K562 (cell line): ENCODE data around the gene WARS2. TPM values are rescaled to one million over a fixed set of nuclear protein-coding genes. Genes with fewer than 3 reads are reported as not detected.

ENCODE experiments used
- CREBBP ChIP-seq: IDR thresholded peaks from one replicate; pipeline ENCODE4 v1.6.1; 2012; ENCODE audit warnings: low read depth, mild to moderate bottlenecking, control low read depth, inconsistent platforms, low read length
- HDAC6 ChIP-seq: IDR thresholded peaks from 2 replicates; pipeline ENCODE4 v1.6.1; 2012; ENCODE audit warnings: low read depth, mild to moderate bottlenecking, control low read depth, inconsistent platforms, low read length, moderate library complexity
- KLF1 ChIP-seq: fragments of 450-650 bp; IDR thresholded peaks from 2 replicates; pipeline ENCODE4 v1.6.1; 2016; ENCODE audit warnings: missing genetic modification characterization, missing compliant biosample characterization
- NCOA1 ChIP-seq: fragments of 450-650 bp; IDR thresholded peaks from 2 replicates; pipeline ENCODE4 v1.6.1; 2016; ENCODE audit warnings: low read depth
- NFRKB ChIP-seq: fragments of 450-650 bp; IDR thresholded peaks from 2 replicates; pipeline ENCODE4 v1.6.1; 2016; ENCODE audit warnings: low read depth
- POLR2G ChIP-seq: fragments of 200-400 bp; formaldehyde crosslinking; IDR thresholded peaks from 2 replicates; pipeline ENCODE4 v1.6.1; 2017; ENCODE audit warnings: low read depth, mild to moderate bottlenecking, antibody characterized with exemption, low read length, moderate library complexity
- RFX5 ChIP-seq: IDR thresholded peaks from 2 replicates; pipeline ENCODE4 v1.6.1; 2011; ENCODE audit warnings: low read depth, mild to moderate bottlenecking, improper control_type of control experiment, low read length
- TARDBP ChIP-seq: fragments of 450-650 bp; IDR thresholded peaks from 2 replicates; pipeline ENCODE4 v1.6.1; 2016
- TCF7 ChIP-seq: sonication (generic); IDR thresholded peaks from 2 replicates; pipeline ENCODE4 v1.6.1; 2016; ENCODE audit warnings: antibody characterized with exemption, borderline replicate concordance
- ZBTB1 ChIP-seq: sonication (generic); formaldehyde crosslinking; IDR thresholded peaks from 2 replicates; pipeline ENCODE4 v1.8.1; 2023; ENCODE audit warnings: missing genetic modification reagents, low read depth, mild to moderate bottlenecking, borderline replicate concordance
- ZEB2 ChIP-seq: fragments of 450-650 bp; IDR thresholded peaks from 2 replicates; pipeline ENCODE4 v1.6.1; 2016
- ZNF316 ChIP-seq: fragments of 450-650 bp; IDR thresholded peaks from 2 replicates; pipeline ENCODE4 v1.6.1; 2016
- ZZZ3 ChIP-seq: fragments of 450-650 bp; IDR thresholded peaks from 2 replicates; pipeline ENCODE4 v1.6.1; 2016; ENCODE audit warnings: antibody characterized with exemption, mild to moderate bottlenecking, moderate library complexity
- polyA plus RNA-seq, 8 experiments: library from polyadenylated mRNA; depleted of rRNA in 4 of 8; stranded (reverse) in 5 of 8; unstranded in 3 of 8; fragments of >200 nt; fragmentation: Nextera tagmentation in 2 of 8; fragmentation: Illumina TruSeq in 1 of 8; extraction: Ambion mirVana in 2 of 8; extraction: Trizol in 1 of 8; gene quantifications; 2 replicates each; pipeline versions ENCODE4 v1.2.1 to v1.2.3, GENCODE V29; 2011 to 2014; ENCODE audit warnings: inconsistent platforms in 1 of 8, missing spikeins in 1 of 8
- total RNA-seq, 7 experiments: library from RNA; depleted of rRNA in 6 of 7; stranded (reverse); fragments of >200 nt in 6 of 7; fragmentation: Illumina TruSeq in 2 of 7; extraction: Trizol in 2 of 7; gene quantifications; 2 replicates each; pipeline versions ENCODE4 v1.2.1 to v1.2.3, GENCODE V29; 2011 to 2021; ENCODE audit warnings: low replicate concordance in 1 of 7
- TF ChIP-seq, protein P1 (sequence below): fragments of 450-650 bp; IDR thresholded peaks from 2 replicates; pipeline ENCODE4 v1.6.1; 2016; ENCODE audit warnings: mild to moderate bottlenecking, moderate library complexity
- TF ChIP-seq, protein P2 (sequence below), 2 experiments: fragments of 450-650 bp in 1 of 2; sonication (generic) in 1 of 2; formaldehyde crosslinking in 1 of 2; IDR thresholded peaks in 1 of 2; conservative IDR thresholded peaks in 1 of 2; 2 replicates each; pipeline versions ENCODE4 v1.6.1 to v1.8.1; 2016 to 2023; ENCODE audit warnings: mild to moderate bottlenecking in 2 of 2, moderate library complexity in 2 of 2, inconsistent platforms in 1 of 2, missing genetic modification reagents in 1 of 2

The WARS2 gene
- total and polyA plus RNA-seq, 9 of the 15 experiments (the other 6 are each of a cell fraction or from before 2014, with no cell fraction given) = 5.7 to 18.0 (median 16.9) TPM

DNA sequence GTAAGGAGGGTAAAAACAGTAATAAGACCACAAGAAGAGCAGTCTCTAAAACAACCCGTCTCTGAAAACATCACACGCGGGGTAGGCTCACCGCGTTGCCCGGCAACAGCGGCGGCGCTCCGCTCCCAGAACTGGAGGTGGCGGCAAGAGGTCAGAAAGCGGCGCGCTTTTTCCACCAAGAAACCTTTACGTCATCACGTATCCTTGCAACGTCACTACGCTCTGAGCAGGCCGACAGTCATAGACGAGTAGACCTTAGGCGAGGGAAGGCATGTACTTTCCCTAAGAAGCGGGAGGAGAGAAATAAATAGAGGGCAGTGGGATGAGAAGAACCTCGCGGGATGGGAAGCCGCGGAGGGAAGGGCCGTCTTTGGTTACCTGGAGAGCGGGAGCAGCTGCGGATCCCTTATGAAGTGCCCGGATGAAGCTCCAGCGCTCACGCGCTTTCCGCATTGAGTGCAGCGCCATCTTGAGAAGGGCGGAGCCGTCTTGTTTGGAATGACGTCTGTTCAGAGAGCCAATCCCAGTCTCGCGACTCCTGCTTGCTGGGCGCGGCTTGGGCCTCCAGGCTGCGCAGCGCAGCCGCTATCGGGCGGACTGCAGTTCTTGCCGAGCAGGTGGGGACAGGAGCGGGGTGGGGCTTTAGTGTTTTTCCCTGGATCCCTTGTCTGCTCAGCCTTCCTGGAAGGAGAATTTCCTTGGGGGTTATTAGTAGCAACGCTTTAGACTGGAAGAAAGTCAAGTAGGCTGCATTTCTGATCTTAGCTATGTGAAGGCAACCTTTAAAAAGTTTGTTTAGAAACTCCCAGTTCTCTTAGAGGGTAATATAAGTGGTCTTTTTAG is at the start of gene WARS2 (continued):
- TF ChIP-seq RFX5 (peak; percentile 45; the same call in 1 of the 2 replicates), POLR2G (peak; percentile 99), HDAC6 (no peak), ZEB2 (0 out of 2 replicates have a peak, but pooled peaks have one; percentile 12), CREBBP (no peak), NCOA1 (peak; percentile 90), KLF1 (tag) (peak; percentile 79), ZBTB1 (no peak), ZNF316 (peak; percentile 74), ZZZ3 (peak; percentile 95), TARDBP (peak; percentile 80), TCF7 (no peak), NFRKB (peak; percentile 96)
- TF ChIP-seq, protein P1, sequence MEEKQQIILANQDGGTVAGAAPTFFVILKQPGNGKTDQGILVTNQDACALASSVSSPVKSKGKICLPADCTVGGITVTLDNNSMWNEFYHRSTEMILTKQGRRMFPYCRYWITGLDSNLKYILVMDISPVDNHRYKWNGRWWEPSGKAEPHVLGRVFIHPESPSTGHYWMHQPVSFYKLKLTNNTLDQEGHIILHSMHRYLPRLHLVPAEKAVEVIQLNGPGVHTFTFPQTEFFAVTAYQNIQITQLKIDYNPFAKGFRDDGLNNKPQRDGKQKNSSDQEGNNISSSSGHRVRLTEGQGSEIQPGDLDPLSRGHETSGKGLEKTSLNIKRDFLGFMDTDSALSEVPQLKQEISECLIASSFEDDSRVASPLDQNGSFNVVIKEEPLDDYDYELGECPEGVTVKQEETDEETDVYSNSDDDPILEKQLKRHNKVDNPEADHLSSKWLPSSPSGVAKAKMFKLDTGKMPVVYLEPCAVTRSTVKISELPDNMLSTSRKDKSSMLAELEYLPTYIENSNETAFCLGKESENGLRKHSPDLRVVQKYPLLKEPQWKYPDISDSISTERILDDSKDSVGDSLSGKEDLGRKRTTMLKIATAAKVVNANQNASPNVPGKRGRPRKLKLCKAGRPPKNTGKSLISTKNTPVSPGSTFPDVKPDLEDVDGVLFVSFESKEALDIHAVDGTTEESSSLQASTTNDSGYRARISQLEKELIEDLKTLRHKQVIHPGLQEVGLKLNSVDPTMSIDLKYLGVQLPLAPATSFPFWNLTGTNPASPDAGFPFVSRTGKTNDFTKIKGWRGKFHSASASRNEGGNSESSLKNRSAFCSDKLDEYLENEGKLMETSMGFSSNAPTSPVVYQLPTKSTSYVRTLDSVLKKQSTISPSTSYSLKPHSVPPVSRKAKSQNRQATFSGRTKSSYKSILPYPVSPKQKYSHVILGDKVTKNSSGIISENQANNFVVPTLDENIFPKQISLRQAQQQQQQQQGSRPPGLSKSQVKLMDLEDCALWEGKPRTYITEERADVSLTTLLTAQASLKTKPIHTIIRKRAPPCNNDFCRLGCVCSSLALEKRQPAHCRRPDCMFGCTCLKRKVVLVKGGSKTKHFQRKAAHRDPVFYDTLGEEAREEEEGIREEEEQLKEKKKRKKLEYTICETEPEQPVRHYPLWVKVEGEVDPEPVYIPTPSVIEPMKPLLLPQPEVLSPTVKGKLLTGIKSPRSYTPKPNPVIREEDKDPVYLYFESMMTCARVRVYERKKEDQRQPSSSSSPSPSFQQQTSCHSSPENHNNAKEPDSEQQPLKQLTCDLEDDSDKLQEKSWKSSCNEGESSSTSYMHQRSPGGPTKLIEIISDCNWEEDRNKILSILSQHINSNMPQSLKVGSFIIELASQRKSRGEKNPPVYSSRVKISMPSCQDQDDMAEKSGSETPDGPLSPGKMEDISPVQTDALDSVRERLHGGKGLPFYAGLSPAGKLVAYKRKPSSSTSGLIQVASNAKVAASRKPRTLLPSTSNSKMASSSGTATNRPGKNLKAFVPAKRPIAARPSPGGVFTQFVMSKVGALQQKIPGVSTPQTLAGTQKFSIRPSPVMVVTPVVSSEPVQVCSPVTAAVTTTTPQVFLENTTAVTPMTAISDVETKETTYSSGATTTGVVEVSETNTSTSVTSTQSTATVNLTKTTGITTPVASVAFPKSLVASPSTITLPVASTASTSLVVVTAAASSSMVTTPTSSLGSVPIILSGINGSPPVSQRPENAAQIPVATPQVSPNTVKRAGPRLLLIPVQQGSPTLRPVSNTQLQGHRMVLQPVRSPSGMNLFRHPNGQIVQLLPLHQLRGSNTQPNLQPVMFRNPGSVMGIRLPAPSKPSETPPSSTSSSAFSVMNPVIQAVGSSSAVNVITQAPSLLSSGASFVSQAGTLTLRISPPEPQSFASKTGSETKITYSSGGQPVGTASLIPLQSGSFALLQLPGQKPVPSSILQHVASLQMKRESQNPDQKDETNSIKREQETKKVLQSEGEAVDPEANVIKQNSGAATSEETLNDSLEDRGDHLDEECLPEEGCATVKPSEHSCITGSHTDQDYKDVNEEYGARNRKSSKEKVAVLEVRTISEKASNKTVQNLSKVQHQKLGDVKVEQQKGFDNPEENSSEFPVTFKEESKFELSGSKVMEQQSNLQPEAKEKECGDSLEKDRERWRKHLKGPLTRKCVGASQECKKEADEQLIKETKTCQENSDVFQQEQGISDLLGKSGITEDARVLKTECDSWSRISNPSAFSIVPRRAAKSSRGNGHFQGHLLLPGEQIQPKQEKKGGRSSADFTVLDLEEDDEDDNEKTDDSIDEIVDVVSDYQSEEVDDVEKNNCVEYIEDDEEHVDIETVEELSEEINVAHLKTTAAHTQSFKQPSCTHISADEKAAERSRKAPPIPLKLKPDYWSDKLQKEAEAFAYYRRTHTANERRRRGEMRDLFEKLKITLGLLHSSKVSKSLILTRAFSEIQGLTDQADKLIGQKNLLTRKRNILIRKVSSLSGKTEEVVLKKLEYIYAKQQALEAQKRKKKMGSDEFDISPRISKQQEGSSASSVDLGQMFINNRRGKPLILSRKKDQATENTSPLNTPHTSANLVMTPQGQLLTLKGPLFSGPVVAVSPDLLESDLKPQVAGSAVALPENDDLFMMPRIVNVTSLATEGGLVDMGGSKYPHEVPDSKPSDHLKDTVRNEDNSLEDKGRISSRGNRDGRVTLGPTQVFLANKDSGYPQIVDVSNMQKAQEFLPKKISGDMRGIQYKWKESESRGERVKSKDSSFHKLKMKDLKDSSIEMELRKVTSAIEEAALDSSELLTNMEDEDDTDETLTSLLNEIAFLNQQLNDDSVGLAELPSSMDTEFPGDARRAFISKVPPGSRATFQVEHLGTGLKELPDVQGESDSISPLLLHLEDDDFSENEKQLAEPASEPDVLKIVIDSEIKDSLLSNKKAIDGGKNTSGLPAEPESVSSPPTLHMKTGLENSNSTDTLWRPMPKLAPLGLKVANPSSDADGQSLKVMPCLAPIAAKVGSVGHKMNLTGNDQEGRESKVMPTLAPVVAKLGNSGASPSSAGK = peak; percentile 85
- TF ChIP-seq, protein P2, sequence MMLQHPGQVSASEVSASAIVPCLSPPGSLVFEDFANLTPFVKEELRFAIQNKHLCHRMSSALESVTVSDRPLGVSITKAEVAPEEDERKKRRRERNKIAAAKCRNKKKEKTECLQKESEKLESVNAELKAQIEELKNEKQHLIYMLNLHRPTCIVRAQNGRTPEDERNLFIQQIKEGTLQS (IDR thresholded peaks at IDR 0.05) = peak; percentile 96
- TF ChIP-seq, protein P2 (CRISPR knock-in tag; conservative IDR thresholded peaks at IDR 0.05) = no peak; the same call in 1 of the 2 replicates
